ENCODE data around the gene TIGD3.
A peak's percentile ranks its signal among the peaks of the same experiment; 100 is the strongest.

Gene TIGD3

DNA sequence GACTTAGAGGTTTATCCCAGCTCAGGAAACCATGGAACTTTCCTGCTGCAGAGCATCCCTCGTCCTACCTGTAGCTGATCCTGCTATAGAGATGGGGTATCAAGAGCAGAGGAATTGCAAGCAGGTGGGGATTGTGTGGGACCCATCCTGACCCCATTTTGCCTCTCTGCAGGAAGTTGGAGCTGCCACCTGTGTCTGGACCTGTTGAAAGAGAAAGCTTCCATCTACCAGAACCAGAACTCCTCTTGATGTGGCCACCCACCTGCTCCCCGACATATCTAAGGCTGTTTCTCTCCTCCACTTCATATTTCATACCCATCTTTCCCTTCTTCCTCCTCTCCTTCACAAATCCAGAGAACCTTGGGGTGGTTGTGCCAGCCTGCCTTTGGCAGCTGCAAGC, 3.0 kb upstream of the TIGD3 start:
- TF ChIP-seq CTCF (conservative IDR thresholded peaks at IDR 0.05) = no peak
- peak overlapping the region; percentile 83; the same call in 1 of the 2 replicates for H3K27ac ChIP-seq

GRCh38 chr11:65352783-65353182, 1.8 kb upstream of the TIGD3 start:
- peak; percentile 88 for TF ChIP-seq CTCF (conservative IDR thresholded peaks at IDR 0.05)
- peak overlapping the region; percentile 83 for H3K27ac ChIP-seq

- H3K27ac ChIP-seq = peak overlapping the region; percentile 83
- no peak for TF ChIP-seq CTCF (conservative IDR thresholded peaks at IDR 0.05)
These were observed 1.2 kb upstream of the TIGD3 start for GRCh38 chr11:65353376-65353775.

- H3K27ac ChIP-seq = peak overlapping the region; percentile 83
- TF ChIP-seq CTCF (conservative IDR thresholded peaks at IDR 0.05) = no peak
These were observed 669 bp upstream of the TIGD3 start for GRCh38 chr11:65353900-65354264.

- no peak for TF ChIP-seq CTCF (conservative IDR thresholded peaks at IDR 0.05)
- peak overlapping the region; percentile 83 for H3K27ac ChIP-seq
These were observed 643 bp downstream of the TIGD3 start for GRCh38 chr11:65355013-65355775.

- TF ChIP-seq CTCF (conservative IDR thresholded peaks at IDR 0.05) = no peak
- peak overlapping the region; percentile 83 for H3K27ac ChIP-seq
These were observed 1.3 kb downstream of the TIGD3 start for GRCh38 chr11:65355776-65356393.

DNA sequence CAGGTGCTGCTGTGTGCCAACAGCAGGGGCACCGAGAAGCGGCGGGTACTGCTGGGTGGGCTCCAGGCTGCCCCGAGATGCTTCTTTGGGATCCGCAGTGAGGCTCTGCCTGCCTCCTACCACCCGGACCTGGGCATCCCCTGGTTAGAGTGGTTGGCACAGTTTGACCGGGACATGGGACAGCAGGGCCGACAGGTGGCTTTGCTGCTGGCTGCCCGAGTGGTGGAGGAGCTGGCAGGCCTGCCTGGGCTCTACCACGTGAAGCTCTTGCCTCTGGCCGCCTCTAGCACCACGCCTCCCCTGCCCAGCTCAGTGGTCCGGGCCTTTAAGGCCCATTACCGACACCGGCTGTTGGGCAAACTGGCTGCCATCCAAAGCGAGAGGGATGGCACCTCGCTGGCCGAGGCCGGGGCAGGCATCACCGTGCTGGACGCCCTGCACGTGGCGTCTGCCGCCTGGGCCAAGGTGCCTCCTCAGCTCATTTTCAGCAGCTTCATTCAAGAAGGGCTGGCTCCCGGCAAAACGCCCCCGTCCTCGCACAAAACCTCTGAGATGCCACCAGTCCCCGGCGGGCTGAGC, 1.9 kb downstream of the TIGD3 start:
- H3K27ac ChIP-seq = no peak overlapping the region
- no peak for TF ChIP-seq CTCF (conservative IDR thresholded peaks at IDR 0.05)
